GM18520 (cell line): Measurements from ENCODE around the gene CNDP1.
"Not testable (repeated sequence)": the region's sequence is repeated elsewhere in the genome, so short reads cannot be mapped to it uniquely, and the experiment has no call there.

Source experiments
- ATAC-seq: cut with Tn5 transposase; IDR thresholded peaks from one replicate; pipeline ENCODE4 v1.9.1; 2021; ENCODE audit not compliant: unreplicated experiment

The CNDP1 gene, protein sequence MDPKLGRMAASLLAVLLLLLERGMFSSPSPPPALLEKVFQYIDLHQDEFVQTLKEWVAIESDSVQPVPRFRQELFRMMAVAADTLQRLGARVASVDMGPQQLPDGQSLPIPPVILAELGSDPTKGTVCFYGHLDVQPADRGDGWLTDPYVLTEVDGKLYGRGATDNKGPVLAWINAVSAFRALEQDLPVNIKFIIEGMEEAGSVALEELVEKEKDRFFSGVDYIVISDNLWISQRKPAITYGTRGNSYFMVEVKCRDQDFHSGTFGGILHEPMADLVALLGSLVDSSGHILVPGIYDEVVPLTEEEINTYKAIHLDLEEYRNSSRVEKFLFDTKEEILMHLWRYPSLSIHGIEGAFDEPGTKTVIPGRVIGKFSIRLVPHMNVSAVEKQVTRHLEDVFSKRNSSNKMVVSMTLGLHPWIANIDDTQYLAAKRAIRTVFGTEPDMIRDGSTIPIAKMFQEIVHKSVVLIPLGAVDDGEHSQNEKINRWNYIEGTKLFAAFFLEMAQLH

GRCh38 chr18:74534150-74534969, at the start of gene CNDP1:
Gene CNDP1 (plus strand): TSS chr18:74534500. CDS start chr18:74534668, 168 bp downstream.
- no peak for ATAC-seq

DNA sequence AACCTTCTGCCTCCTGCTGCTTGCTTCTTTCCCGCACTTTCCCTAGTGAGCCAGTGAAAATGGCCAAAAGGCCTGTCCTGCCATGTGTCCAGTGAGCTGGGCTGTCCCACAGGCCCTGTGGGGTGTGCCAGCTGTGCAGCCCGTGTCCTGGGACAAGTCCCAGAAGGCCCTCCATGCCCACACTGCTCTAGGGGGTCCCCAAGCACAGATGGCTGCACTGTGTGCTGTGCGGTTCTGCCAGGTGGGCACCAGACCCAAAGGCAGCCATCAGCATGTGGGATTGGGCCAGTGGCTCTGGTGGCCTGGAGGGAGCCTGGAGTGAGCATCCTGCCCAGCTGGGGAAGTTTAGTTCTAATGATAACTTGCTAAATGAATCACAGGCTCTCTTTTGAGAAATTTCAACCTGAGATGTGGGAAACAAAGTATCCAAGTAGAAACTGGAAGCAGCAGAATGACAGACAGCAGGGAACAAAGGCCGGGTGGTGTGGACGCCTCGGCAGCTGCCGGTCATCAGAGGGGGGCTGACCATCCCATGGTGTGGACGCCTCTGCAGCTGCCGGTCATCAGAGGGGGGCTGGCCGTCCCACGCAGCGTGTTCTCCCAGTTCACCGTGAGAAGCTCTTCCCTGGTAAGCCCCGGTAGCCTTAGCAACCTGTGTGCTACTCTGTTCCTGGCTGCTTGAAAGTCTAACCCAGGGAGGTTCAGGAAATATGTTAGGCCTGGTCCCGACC, 48.0 kb upstream of the CNDP1 start:
- no peak for ATAC-seq

DNA sequence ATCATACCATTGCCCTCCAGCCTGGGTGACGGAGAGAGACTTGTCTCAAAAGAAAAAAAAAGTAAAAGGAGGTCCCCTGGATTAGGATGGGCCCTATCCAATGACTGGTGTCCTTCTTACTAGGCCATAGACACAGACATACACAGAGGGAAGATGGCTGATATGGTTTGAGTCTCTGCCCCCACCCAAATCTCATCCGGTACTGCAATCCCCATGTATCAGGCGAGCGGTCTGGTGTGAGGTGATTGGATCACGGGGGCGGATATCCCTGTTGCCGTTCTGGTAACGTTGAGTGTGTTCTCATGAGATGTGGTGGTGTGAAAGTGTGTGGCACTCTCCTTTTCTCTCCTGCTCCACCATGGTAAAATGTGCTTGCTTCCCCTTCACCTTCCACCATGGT, 45.9 kb upstream of the CNDP1 start:
- no peak for ATAC-seq

GRCh38 chr18:74488864-74489263, 45.4 kb upstream of the CNDP1 start:
- ATAC-seq: no peak

GRCh38 chr18:74489676-74490075, 44.6 kb upstream of the CNDP1 start:
- no peak for ATAC-seq

DNA sequence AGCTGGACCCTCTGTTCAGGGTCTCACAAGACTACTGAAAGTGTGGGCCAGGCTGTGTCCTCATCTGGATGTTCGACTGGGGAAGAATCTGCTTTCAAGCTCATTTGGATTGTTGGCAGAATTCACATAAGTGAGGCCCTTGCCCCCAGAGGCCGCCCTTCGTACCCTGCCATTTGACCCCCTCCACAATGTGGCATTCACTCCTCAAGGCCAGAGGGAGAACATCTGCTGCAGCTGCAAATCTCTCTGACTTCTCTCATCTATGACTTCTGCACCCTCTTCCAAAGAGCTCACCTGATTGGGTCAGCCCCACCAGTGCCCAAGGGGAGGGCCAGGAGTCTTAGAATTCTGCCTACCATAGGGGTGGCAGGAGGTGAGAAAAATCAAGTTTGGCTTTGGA, 42.0 kb upstream of the CNDP1 start:
- ATAC-seq: no peak

- ATAC-seq: no peak
Measured at GRCh38 chr18:74493689-74494088, 40.6 kb upstream of the CNDP1 start.

- no peak for ATAC-seq
Measured at GRCh38 chr18:74494514-74494913, 39.8 kb upstream of the CNDP1 start.

GRCh38 chr18:74495581-74496507, 38.5 kb upstream of the CNDP1 start, which contains the start of gene CNDP2:
Gene CNDP2 (plus strand): TSS chr18:74496363. CDS start chr18:74499974, 3,611 bp downstream.
- ATAC-seq: peak; percentile 68

GRCh38 chr18:74496508-74497323, 37.6 kb upstream of the CNDP1 start:
- peak; percentile 10 for ATAC-seq

DNA sequence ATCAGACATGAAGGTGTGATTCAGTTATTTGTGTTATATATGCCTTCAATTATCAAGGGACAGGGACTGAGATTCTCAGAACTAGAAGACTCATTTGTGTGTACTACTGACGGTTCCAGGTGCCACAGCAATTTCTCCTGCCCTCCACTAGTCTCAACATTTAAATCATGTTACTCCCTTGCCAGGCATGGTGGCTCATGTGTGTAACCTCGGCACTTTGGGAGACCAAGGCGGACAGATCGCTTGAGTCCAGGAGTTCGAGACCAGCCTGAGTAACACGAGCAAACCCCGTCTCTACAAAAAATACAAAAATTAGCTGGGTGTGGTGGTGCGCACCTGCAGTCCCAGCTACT, 37.0 kb upstream of the CNDP1 start:
- ATAC-seq: no peak

DNA sequence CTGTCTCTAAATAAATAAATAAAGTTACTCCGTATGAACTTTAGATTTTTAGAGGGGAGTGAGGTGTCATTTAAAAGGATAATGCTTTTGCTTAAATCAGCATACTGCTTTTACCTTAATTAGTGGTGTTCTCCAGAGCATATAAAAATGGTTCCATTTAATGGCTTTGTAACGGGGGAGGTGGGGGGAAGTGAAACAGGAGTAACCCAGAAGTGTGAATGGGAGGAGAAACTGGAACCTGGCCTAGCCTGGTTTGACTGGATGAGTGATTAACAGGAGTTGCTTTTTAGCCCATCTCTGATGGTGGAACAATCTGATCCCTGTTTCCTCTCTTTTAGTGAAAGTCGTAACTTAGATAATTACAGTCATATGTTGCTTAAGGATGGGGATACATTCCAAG, 36.5 kb upstream of the CNDP1 start:
- ATAC-seq: no peak

GRCh38 chr18:74498712-74499627, 35.3 kb upstream of the CNDP1 start:
- peak; percentile 22 for ATAC-seq

DNA sequence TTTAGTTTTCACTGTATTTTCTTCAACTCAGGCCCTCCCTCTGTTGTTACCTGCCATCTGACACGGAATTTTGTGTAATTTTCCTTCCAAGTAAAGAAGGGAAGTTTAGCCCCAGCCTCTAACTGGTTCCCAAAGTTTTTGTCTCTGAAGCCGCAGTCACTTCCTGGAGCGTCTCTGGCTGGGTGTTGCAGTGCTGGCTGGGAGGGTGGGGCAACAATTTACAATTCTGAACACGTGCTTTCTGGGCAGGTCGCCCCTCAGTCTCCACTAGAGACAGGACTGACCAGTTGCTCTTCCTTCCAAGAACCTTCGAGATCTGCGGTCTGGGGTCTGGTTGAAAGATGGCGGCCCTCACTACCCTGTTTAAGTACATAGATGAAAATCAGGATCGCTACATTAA, 34.7 kb upstream of the CNDP1 start:
- ATAC-seq: peak; percentile 24

- no peak for ATAC-seq
Measured at GRCh38 chr18:74500372-74500771, 33.9 kb upstream of the CNDP1 start.

DNA sequence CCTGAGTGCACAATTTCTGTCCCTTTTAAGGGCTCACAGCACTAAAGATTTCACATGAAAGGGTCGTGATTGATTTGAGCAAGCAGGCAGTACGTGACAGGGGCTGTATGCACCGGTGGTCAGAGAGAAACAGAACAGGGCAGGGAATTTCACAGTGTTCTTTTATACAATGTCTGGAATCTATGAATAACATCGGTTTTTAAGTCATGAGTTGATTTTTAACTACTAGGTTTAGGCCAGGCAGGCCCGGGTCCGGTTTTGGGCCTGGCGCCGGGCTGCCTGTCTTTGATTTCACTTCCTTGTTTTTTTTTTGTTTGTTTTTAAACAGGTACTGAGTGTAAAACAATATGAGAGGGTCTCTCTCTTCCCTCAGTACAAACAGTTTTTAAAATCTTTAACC, 33.5 kb upstream of the CNDP1 start:
- ATAC-seq: not testable (repeated sequence)

GRCh38 chr18:74501386-74501785, 32.9 kb upstream of the CNDP1 start:
- no peak for ATAC-seq

- ATAC-seq: no peak
Measured at GRCh38 chr18:74503137-74503536, 31.2 kb upstream of the CNDP1 start.
